ENCODE results near the gene DLG2. TPM values are rescaled to one million over a fixed set of nuclear protein-coding genes. Genes with fewer than 3 reads are reported as not detected.
"Not testable (repeated sequence)": the region's sequence is repeated elsewhere in the genome, so short reads cannot be mapped to it uniquely, and the experiment has no call there.

DLG2 gene
- total RNA-seq, 2 experiments from 2014 or later: 2.0 to 2.1 TPM

GRCh38 chr11:83437939-83438338, 2189.2 kb downstream of the DLG2 start:
- no peaks in the 10 kb centered on the region for H3K27me3 Mint-ChIP-seq
- POLR2A ChIA-PET: no interaction called here
- CTCF ChIA-PET: no interaction called here

DNA sequence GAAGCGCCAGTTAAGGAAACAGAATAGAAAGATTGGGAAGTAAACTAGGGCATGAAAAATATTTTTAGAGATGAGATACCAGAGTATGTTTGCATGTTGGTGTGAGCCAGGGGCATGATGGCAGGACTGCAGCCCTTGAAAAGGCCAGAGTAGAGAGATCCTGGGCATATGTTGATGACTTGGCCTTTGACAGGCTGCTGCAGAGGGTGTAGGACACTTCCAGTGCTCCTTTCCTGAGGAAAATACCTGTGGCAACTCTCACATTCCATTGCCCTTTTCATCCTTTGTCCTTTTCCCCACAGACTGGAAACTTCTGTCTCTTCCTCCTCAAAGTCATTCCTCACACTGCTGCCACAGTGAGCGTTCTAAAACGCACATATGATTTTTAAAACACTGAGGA, 2190.3 kb downstream of the DLG2 start:
- H3K36me3 Mint-ChIP-seq (ENCODE audit: low read depth): no peaks in the 10 kb centered on the region
- ATAC-seq (ENCODE audit: poor library complexity) (no peak), DNase-seq (no peak)
- Histone ChIP-seq H3K36me3 (ENCODE audit: insufficient read depth, low read length) (no peaks in the 10 kb centered on the region), H3K9me3 (ENCODE audit: control insufficient read depth in 1 of 2, insufficient read depth in 1 of 2, low read length in 2 of 2) (no peaks in the 10 kb centered on the region), H3K4me1 (ENCODE audit: insufficient read depth, low read length) (no peaks in the 10 kb centered on the region), H3K4me3 (ENCODE audit: low read length) (no peak overlapping the region), H3K27ac (ENCODE audit: low read depth in 1 of 2, low read length in 2 of 2) (no peak overlapping the region), H3K27me3 (ENCODE audit: control insufficient read depth in 1 of 2, insufficient read depth in 2 of 2, low read length in 2 of 2) (peaks cover 0 to 4% of the 10 kb centered on the region in 2 experiments)
- CTCF ChIA-PET: no interaction called here
- no peaks in the 10 kb centered on the region for H3K9me3 Mint-ChIP-seq
- H3K4me3 Mint-ChIP-seq: no peak overlapping the region
- TF ChIP-seq, protein P1, sequence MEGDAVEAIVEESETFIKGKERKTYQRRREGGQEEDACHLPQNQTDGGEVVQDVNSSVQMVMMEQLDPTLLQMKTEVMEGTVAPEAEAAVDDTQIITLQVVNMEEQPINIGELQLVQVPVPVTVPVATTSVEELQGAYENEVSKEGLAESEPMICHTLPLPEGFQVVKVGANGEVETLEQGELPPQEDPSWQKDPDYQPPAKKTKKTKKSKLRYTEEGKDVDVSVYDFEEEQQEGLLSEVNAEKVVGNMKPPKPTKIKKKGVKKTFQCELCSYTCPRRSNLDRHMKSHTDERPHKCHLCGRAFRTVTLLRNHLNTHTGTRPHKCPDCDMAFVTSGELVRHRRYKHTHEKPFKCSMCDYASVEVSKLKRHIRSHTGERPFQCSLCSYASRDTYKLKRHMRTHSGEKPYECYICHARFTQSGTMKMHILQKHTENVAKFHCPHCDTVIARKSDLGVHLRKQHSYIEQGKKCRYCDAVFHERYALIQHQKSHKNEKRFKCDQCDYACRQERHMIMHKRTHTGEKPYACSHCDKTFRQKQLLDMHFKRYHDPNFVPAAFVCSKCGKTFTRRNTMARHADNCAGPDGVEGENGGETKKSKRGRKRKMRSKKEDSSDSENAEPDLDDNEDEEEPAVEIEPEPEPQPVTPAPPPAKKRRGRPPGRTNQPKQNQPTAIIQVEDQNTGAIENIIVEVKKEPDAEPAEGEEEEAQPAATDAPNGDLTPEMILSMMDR (IDR thresholded peaks at IDR 0.05): no peak
- H3K4me1 Mint-ChIP-seq (ENCODE audit: low read depth): no peaks in the 10 kb centered on the region
- intact Hi-C loops (cut with DNase I, micrococcal nuclease): no loop called here
- POLR2A ChIA-PET: no interaction called here
- H3K27me3 Mint-ChIP-seq: no peaks in the 10 kb centered on the region
- no peak overlapping the region for H3K27ac Mint-ChIP-seq

More at GRCh38 chr11:83437939-83438338, 2189.2 kb downstream of the DLG2 start:
- DNase-seq: no peak
- Mint-ChIP-seq H3K4me1 (ENCODE audit: low read depth) (no peaks in the 10 kb centered on the region), H3K36me3 (ENCODE audit: low read depth) (no peaks in the 10 kb centered on the region), H3K4me3 (no peak overlapping the region), H3K9me3 (no peaks in the 10 kb centered on the region), H3K27ac (no peak overlapping the region)
- ATAC-seq (ENCODE audit: poor library complexity): no peak
- TF ChIP-seq, protein P1 (IDR thresholded peaks at IDR 0.05): no peak
- H3K9me3 ChIP-seq (ENCODE audit: control insufficient read depth in 1 of 2, insufficient read depth in 1 of 2, low read length in 2 of 2): no peaks in the 10 kb centered on the region
- H3K4me3 ChIP-seq (ENCODE audit: low read length): no peak overlapping the region
- no peak overlapping the region for H3K27ac ChIP-seq (ENCODE audit: low read depth in 1 of 2, low read length in 2 of 2)
- H3K4me1 ChIP-seq (ENCODE audit: insufficient read depth, low read length): no peaks in the 10 kb centered on the region
- intact Hi-C loops (cut with DNase I, micrococcal nuclease): no loop called here
- no peaks in the 10 kb centered on the region for H3K36me3 ChIP-seq (ENCODE audit: insufficient read depth, low read length)
- peaks cover 0 to 4% of the 10 kb centered on the region in 2 experiments for H3K27me3 ChIP-seq (ENCODE audit: control insufficient read depth in 1 of 2, insufficient read depth in 2 of 2, low read length in 2 of 2)

DNA sequence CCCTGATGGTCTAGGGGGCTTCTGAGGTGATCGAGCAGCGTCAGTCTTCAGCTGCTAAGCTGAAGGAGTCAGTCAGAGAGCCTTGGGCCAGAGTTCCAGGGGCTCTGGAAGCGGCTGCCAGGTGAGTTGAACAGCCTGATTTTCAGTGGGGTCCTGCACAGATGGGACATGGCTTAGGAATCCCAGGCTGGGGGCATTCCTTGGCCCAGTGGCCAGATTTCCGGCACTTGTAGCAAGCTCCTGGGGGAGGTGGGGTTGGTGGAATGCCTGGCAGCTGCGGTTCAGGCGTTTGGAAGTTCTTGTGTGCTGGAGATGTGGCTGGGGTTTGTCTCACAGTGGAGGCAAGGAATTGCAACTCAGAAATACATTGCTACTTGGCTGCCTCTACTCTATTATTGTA, 2192.3 kb downstream of the DLG2 start:
- ATAC-seq (ENCODE audit: poor library complexity); H3K27me3 Mint-ChIP-seq; H3K36me3 ChIP-seq (ENCODE audit: insufficient read depth, low read length); H3K4me1 Mint-ChIP-seq (ENCODE audit: low read depth); intact Hi-C loops (cut with DNase I, micrococcal nuclease); H3K4me3 Mint-ChIP-seq; H3K9me3 Mint-ChIP-seq; CTCF ChIA-PET; H3K4me1 ChIP-seq (ENCODE audit: insufficient read depth, low read length); H3K27me3 ChIP-seq (ENCODE audit: control insufficient read depth in 1 of 2, insufficient read depth in 2 of 2, low read length in 2 of 2); H3K4me3 ChIP-seq (ENCODE audit: low read length); POLR2A ChIA-PET; H3K9me3 ChIP-seq (ENCODE audit: control insufficient read depth in 1 of 2, insufficient read depth in 1 of 2, low read length in 2 of 2); H3K27ac Mint-ChIP-seq; DNase-seq; H3K27ac ChIP-seq (ENCODE audit: low read depth in 1 of 2, low read length in 2 of 2); H3K36me3 Mint-ChIP-seq (ENCODE audit: low read depth): not testable (repeated sequence)

GRCh38 chr11:83427943-83428342, 2199.2 kb downstream of the DLG2 start:
- Histone ChIP-seq H3K9me3 (ENCODE audit: control insufficient read depth in 1 of 2, insufficient read depth in 1 of 2, low read length in 2 of 2) (no peaks in the 10 kb centered on the region), H3K36me3 (ENCODE audit: insufficient read depth, low read length) (no peaks in the 10 kb centered on the region), H3K4me3 (ENCODE audit: low read length) (no peak overlapping the region), H3K4me1 (ENCODE audit: insufficient read depth, low read length) (no peaks in the 10 kb centered on the region), H3K27ac (ENCODE audit: low read depth in 1 of 2, low read length in 2 of 2) (no peak overlapping the region), H3K27me3 (ENCODE audit: control insufficient read depth in 1 of 2, insufficient read depth in 2 of 2, low read length in 2 of 2) (no peaks in the 10 kb centered on the region)
- TF ChIP-seq, protein P1 (IDR thresholded peaks at IDR 0.05): no peak
- no peaks in the 10 kb centered on the region for H3K4me1 Mint-ChIP-seq (ENCODE audit: low read depth)
- H3K36me3 Mint-ChIP-seq (ENCODE audit: low read depth): no peaks in the 10 kb centered on the region
- no peak overlapping the region for H3K4me3 Mint-ChIP-seq
- CTCF ChIA-PET: no interaction called here
- ATAC-seq (ENCODE audit: poor library complexity): no peak
- H3K27ac Mint-ChIP-seq: no peak overlapping the region
- POLR2A ChIA-PET: no interaction called here
- intact Hi-C loops (cut with DNase I, micrococcal nuclease): no loop called here
- no peaks in the 10 kb centered on the region for H3K27me3 Mint-ChIP-seq
- no peak for DNase-seq
- no peaks in the 10 kb centered on the region for H3K9me3 Mint-ChIP-seq
